ENCODE results near the gene CDC42BPG. TPM values are rescaled to one million over a fixed set of nuclear protein-coding genes. Genes with fewer than 3 reads are reported as not detected.

The CDC42BPG gene, protein sequence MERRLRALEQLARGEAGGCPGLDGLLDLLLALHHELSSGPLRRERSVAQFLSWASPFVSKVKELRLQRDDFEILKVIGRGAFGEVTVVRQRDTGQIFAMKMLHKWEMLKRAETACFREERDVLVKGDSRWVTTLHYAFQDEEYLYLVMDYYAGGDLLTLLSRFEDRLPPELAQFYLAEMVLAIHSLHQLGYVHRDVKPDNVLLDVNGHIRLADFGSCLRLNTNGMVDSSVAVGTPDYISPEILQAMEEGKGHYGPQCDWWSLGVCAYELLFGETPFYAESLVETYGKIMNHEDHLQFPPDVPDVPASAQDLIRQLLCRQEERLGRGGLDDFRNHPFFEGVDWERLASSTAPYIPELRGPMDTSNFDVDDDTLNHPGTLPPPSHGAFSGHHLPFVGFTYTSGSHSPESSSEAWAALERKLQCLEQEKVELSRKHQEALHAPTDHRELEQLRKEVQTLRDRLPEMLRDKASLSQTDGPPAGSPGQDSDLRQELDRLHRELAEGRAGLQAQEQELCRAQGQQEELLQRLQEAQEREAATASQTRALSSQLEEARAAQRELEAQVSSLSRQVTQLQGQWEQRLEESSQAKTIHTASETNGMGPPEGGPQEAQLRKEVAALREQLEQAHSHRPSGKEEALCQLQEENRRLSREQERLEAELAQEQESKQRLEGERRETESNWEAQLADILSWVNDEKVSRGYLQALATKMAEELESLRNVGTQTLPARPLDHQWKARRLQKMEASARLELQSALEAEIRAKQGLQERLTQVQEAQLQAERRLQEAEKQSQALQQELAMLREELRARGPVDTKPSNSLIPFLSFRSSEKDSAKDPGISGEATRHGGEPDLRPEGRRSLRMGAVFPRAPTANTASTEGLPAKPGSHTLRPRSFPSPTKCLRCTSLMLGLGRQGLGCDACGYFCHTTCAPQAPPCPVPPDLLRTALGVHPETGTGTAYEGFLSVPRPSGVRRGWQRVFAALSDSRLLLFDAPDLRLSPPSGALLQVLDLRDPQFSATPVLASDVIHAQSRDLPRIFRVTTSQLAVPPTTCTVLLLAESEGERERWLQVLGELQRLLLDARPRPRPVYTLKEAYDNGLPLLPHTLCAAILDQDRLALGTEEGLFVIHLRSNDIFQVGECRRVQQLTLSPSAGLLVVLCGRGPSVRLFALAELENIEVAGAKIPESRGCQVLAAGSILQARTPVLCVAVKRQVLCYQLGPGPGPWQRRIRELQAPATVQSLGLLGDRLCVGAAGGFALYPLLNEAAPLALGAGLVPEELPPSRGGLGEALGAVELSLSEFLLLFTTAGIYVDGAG (N-terminal part only)
- 10 to 100 TPM; 44.5 to 45.5 TPM for total RNA-seq
- long read RNA-seq, partial matches to known transcripts = 20 of 24 reads
- long read RNA-seq, other reads (novel, unspliced or antisense) = 4 of 24 reads

DNA sequence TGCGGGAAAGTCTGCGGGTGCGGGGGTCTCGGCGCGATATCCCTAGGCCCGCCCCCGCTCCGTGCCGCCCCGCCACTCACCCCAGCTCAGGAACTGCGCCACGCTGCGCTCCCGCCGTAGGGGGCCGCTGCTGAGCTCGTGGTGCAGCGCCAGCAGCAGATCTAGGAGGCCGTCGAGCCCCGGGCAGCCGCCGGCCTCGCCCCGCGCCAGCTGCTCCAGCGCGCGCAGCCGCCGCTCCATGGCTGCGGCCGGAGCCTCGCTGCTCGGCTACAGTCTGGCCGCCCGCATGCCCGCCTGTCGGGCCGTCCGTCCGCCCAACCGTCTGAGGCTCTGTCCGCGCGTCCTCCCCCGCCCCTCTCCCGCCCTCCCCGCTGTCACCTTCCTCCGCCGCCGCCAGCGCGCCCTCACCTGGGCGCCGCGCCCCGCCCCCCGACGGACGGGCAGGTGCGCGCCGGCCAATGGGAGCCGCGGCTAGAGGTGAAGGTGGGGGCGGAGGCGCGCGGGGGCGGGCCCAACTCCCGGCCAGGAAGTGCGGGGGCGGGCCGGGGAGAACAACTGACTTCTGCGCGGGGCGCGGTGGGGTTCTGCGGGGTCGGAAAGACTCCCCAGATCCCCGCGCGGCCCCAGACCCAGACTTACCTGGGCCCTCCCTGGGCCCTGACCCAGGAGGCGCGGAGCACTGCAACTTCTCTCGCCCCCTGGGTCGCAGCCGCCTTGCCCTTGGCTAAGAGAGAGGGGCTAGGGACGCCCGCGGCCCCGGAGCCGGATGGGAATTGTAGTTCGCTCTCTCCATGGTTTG lies at the start of gene CDC42BPG:
Gene CDC42BPG, minus strand, starts transcription at position 324 of the 799 bp plus-strand sequence. Its CDS starts 84 bp downstream, at position 240.
- ATAC-seq (peak; percentile 62), DNase-seq (peak; percentile 82 to 91)
- intact Hi-C loops (cut with DNase I, micrococcal nuclease) = loop anchor here in 1 of 2 donors (5.0 kb wide), 1 partner anchor 48 kb away; no protein-coding TSS in a partner anchor

DNA sequence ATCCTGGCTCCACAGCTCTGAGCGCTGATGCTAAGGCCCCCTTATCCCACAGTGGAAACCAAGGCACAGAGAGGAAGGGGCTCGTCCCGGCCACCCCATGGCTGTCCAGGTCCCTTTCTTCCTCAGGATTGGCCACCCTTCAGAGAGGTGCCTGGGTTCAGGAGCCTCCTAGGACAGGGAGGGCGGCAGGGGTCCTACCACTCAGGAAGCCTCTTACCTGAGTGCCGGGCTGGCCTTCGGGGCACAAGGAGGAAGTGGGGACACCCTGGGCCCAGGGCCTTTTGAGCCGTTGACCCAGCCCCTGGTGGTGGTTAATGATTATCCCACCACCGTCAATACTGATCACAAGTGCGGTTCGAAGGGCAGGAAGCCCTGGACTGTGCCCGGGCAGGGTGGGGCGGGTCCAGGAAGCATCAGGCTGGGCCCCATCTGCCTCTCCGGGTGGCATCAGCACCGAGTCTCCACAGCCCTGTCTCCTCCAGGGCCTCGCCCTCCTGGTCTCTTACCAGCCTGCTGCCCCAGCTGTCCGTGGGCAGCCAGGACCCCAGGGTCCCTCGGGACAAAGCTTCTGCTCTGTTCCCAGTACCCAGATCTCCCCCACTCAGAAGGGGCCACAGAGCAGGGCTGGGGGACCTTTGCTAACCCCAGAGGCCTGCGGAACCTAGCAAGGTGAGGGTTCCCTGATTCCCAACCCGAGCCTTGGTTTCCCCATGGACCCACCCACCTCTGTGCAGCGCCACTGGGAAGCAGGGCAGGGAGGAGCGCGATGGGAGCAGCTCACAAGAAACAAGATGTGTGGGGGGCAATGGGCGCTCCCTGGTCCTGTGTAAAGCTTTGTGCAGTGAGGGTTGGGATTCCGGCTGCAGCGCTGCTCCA lies 49.0 kb upstream of the CDC42BPG start:
- ATAC-seq (peak; percentile 56), DNase-seq (peak; percentile 91 to 94)
- intact Hi-C loops (cut with DNase I, micrococcal nuclease) = loop anchor here (2.0 to 5.0 kb wide), 2 partner anchors 46 to 47 kb away; no protein-coding TSS in a partner anchor

DNA sequence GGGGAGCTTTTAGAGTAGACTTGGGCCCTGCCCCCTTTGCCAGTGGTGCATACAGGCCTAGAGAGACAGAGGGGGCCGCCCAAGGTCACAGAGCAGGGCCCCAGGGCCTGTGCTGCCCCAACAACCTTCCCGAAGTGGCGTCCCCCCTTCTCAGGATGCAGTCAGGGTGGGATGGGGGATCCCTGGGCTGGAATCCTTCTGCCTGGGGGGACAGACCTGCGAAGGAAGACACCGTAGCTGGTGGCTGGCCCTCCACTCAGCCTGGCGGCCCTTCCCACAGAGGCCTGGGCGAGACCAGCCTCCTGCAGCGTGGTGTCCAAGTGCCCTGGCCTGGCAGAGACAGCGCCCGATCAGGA lies 48.4 kb upstream of the CDC42BPG start:
- DNase-seq = no peak
- intact Hi-C loops (cut with DNase I, micrococcal nuclease) = loop anchor here in 1 of 2 donors (5.0 kb wide), 1 partner anchor 46 kb away; no protein-coding TSS in a partner anchor
- ATAC-seq = no peak

DNA sequence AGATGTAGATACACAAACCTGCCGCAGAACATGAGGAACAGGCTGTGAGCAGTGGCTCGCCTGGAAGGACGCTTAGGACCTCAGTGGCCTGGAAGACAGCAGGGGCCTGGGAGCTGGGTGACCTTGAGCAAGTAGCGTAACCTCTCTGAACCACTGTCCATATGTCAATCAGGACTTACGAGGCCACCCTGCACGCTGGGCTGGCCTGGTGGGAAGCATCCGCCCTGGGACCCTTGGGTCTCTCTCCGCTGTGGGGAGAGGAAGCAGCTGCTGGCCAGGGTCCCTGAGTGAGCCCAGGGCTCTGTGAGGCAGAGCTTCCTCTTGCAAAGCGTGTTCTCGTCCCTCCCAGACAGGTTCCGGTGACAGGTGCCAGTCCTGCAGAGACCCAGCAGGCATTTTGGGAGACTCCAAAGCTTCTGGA lies 48.0 kb upstream of the CDC42BPG start:
- DNase-seq (no peak), ATAC-seq (no peak)
- intact Hi-C loops (cut with DNase I, micrococcal nuclease) = loop anchor here in 1 of 2 donors (5.0 kb wide), 1 partner anchor 45 kb away; no protein-coding TSS in a partner anchor

DNA sequence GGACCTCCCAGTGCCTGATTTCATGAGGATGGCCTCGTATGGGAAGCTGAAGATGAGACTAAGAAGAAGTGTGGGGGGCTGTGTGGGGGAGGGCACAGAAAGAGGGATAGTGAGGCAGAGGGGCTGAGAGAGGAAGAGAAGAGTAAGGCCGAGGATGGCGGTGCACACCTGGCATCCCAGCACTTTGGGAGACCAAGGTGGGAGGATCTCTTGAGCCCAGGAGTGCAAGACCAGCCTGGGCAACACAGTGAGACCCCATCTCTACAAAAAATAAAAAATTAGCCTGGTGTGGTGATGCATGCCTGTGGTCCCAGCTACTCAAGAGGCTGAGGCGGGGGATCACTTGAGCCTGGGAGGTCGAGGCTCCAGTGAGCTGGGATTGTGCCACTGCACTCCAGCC lies 47.4 kb upstream of the CDC42BPG start:
- DNase-seq = no peak
- intact Hi-C loops (cut with DNase I, micrococcal nuclease) = loop anchor here in 1 of 2 donors (5.0 kb wide), 1 partner anchor 45 kb away; no protein-coding TSS in a partner anchor
- ATAC-seq = no peak

DNA sequence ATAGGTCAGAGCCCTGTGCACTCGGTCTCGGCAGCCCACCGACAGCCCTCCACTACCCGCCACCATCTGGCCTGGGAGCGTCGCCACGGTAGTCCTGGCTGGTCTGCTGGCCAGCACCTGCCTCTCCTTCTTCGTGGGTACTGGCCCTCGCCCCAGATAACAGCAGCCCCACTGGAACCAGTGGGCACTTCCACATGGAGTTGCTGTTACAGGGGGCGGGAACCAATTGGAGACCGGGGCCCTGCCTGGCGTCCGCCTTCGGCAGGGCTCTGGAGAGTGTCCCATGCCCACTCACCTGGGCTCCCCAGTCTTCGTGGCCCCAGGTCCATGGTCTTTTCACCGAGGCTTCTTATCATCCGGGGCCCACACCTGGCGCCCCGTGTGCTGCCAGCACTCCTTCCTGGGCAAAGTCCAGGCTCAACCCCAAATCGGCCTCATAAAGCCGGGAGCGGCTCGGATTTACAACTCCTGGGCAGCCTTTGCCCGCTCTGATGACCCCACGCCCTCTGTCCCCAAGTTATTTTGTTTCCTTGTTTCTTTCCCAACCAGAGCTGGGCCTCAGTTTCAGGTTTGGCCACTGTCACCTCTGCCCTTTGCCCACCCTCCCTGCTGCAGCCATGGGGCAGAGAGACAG lies 46.9 kb upstream of the CDC42BPG start:
- DNase-seq (peak; percentile 87 to 92), ATAC-seq (peak; percentile 37)
- intact Hi-C loops (cut with DNase I, micrococcal nuclease) = loop anchor here in 1 of 2 donors (5.0 kb wide), 1 partner anchor 44 kb away; no protein-coding TSS in a partner anchor

DNA sequence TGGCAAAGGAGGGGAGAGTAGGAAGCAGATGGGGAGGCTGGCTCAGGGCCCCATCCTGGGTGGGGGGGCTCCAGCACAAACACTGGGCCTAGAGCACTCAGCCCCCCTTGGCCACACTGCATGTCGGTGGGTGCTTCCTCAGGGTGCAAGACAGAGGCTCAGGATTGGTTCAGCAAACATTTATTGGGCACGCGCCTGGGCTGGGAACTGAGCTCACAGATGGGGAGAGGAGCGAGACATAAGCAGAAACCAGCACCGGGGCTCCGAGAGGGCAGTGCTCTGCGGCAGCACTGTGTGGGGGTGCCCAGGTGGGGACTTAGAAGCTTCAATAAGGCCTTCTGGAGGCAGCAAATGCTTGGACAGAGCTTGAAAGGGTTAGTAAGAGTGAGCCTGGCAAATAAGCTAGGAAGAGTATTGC lies 46.1 kb upstream of the CDC42BPG start:
- intact Hi-C loops (cut with DNase I, micrococcal nuclease) = loop anchor here in 1 of 2 donors (5.0 kb wide), 1 partner anchor 43 kb away; no protein-coding TSS in a partner anchor
- DNase-seq = peak in 1 of 2 donors; percentile 32
- no peak for ATAC-seq

DNA sequence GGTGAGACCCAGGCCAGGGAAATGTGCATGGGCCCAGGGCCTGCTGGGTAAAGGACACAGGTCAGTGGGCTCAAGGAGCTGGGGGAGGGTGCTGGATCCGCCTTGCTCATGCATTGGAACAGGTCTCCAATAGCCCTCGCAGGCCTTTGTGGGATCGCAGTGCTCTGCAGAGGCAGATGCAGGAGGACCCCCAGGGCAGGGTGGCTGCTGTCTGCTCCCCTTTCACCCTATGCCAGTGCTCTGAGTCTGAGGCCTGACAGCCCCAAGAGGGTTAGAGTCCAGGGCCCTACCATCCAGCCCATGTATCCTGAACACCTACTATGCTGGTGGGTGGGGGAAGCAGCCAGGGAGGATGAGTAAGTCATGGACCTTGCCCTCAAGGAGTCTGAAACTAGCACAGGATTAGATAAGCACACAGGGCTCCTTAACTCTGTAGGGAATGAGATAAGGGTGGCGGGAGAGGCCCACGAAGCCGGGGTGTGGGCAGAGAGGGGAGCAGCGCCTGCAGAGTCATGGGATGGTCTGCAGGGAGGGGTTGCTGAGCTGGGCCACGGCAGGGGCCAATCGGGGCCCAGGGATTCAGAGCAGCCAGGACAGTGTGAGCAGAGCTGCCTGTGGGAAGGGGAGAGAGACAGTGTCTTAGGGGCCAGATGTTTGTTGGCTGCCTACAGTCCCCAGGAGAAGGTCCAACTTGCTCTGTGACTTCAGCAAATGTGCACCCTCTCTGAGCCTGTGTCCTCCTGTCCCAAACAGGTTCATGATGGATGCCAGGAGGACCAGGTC lies 44.5 kb upstream of the CDC42BPG start:
- DNase-seq (peak; percentile 71 to 88), ATAC-seq (peak; percentile 36)
- intact Hi-C loops (cut with DNase I, micrococcal nuclease) = no loop called here

DNA sequence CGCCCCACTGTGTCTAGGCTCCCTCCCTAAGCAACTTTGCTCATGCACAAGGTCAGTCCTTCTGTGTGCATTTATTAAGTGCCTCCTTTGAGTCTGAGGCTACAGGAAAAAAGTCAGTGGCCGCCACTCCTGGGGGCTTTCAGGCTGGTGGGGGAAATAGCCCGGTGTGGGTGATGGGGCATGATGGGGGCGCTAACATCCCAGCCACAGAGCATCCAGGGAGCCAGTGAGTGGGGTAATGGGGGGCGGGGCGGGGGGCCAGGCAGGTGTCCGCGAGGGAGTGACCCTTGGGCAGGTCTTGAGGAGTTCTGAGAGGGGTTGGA lies 43.9 kb upstream of the CDC42BPG start:
- intact Hi-C loops (cut with DNase I, micrococcal nuclease) = no loop called here
- DNase-seq (no peak), ATAC-seq (no peak)

DNA sequence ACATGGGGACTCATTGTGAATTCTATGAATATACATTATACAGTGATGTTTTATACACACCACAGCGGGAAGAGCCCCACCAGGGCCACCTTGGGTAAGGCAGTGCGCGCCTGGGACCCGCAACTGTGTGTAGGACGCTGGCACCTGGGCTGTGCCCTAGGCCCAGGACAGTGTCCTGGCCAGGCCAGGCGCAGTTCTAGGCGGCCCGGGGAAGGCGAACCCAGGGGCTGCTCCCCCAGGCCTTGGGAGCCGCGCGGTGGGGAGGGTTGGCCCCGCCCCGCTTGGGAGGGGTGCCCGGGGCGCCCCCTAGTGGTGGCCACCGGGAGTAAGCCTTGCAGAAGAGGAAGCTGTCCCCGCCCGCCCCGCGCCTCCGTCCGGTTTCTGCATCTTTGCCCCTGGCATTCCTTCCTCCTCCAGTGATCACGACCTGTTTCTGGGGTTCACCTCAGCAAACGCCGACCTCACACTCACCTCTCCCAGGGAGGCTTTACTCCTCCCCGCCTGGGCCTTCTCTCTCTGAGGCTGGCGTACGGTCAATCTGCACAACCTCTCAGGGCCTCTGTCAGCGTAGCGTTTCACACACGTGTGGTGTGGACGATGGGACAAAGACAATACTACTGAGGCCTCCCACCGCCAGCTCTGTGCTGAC lies 43.4 kb upstream of the CDC42BPG start:
- ATAC-seq = peak; percentile 43
- intact Hi-C loops (cut with DNase I, micrococcal nuclease) = loop anchor here in 1 of 2 donors (2.0 kb wide), 1 partner anchor 39 kb away; no protein-coding TSS in a partner anchor

DNA sequence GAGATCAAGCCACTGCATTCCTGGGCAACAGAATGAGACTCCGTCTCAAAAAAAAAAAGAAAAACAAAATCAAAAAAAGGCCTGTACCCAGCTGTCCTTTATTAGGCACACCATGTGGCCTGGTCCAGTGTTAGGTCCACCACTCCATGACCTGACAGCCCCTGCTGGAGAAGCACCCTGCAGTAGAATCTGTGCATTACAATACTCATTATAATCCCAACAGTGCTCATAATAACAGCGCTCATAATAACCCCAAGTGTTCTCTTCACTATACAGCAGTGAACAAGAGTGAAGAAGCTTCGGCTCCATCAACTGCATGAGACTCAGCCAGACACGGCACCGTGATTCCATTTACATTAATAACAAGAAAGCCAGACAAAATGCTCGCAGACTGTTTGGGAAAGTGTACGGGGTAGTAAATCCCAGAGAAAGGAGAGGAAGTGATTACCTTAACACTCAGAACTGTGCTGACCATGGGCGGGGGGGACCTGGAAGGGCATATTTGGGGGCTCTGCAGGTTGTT lies 42.8 kb upstream of the CDC42BPG start:
- no peak for ATAC-seq
- intact Hi-C loops (cut with DNase I, micrococcal nuclease) = loop anchor here in 1 of 2 donors (2.0 kb wide), 1 partner anchor 38 kb away; no protein-coding TSS in a partner anchor
- no peak for DNase-seq

More for the DNA sequence above, 43.4 kb upstream of the CDC42BPG start:
- DNase-seq = peak; percentile 84 to 91

DNA sequence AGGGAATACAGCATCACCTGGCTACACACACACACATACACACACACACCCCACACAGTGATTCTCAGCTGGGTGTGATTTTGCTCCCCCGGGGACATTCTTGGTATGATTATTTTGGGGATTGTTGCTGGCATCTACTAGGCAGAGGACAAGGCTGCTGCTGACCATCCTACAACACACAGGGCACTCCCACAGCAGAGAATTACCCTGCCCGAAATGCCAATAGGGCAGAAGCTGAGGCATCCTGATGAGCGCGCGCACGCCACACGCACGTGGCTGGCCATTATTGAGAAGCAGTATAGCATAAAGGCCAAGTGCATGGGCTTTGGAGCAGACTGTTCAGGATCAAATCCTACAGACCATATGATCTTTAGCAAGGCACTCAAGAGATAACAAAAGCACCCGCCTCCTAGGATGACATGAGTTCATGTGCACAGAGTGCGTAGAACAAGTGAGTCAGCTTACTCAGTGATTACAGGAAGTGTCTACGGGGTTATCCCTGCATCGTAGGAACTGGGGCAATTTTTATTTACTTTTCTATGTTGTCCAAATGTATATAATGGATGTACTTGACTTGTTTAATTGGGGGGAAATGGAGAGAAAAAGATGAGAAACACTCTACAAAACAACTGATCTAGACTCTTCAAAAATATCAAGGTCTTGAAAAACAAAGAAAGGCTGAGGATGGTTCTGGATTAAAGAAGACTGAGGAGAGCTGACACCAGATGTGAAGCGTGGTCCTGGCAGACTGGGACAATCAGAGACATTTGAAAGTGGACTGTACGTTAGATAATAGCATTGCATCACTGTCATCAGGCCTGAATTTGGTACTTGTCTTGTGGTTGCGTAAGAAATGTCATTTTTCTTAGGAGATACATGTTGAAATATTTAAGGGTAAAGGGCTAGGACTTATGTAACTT lies 41.2 kb upstream of the CDC42BPG start:
- ATAC-seq (peak; percentile 7), DNase-seq (no peak)
- intact Hi-C loops (cut with DNase I, micrococcal nuclease) = loop anchor here in 1 of 2 donors (2.0 kb wide), 1 partner anchor 37 kb away; no protein-coding TSS in a partner anchor

DNA sequence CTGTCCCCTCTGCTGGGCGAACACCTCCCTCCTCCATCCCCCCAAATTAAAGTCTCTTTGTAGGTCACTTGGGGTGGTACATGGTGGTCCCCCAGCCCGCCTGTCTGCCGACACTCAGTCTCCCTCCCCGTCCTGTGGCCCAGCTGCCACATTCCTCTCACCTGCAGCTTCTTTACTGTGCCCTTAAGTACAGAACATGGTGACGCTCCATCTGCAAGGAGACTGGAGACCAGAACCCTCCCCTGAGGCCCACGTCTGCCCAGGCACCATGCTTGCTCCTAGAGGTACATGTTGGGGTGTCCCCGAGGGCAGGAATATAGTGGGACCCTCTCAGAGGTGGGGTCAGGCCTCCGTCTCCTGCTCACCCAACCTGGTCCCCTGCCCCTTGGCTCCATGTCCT lies 39.6 kb upstream of the CDC42BPG start:
- intact Hi-C loops (cut with DNase I, micrococcal nuclease) = no loop called here
- no peak for ATAC-seq
- no peak for DNase-seq
